H9 (cell line): ENCODE measurements around the gene CAPN2. TPM values are rescaled to one million over a fixed set of nuclear protein-coding genes. Genes with fewer than 3 reads are reported as not detected.

Experiments
- DNase-seq: peaks from one replicate; pipeline ENCODE4 v3.0.0-alpha.2; 2017
- H2AFZ ChIP-seq: one replicate; pipeline ENCODE4 v1.6.1; 2013; ENCODE audit warnings: mild to moderate bottlenecking, low read length, control low read depth, moderate library complexity
- H2AK5ac ChIP-seq: 2 replicates; pipeline ENCODE4 v1.6.1; 2013; ENCODE audit warnings: low read length, control low read depth, mixed read lengths; ENCODE audit not compliant: insufficient read length
- H2BK120ac ChIP-seq: one replicate; pipeline ENCODE4 v1.6.1; 2013; ENCODE audit warnings: low read depth, mild to moderate bottlenecking, low read length, control low read depth, inconsistent platforms; ENCODE audit not compliant: poor library complexity, severe bottlenecking
- H2BK12ac ChIP-seq: 2 replicates; pipeline ENCODE4 v1.6.1; 2013; ENCODE audit warnings: low read length, control low read depth, mixed read lengths, low read depth; ENCODE audit not compliant: insufficient read length
- H2BK15ac ChIP-seq: 2 replicates; pipeline ENCODE4 v1.6.1; 2013; ENCODE audit warnings: low read depth, low read length, control low read depth
- H2BK20ac ChIP-seq: one replicate; pipeline ENCODE4 v1.6.1; 2013; ENCODE audit warnings: low read depth, mild to moderate bottlenecking, low read length, control low read depth, inconsistent platforms; ENCODE audit not compliant: poor library complexity, severe bottlenecking
- H2BK5ac ChIP-seq: 2 replicates; pipeline ENCODE4 v1.6.1; 2013; ENCODE audit warnings: low read length, control low read depth, mixed read lengths; ENCODE audit not compliant: insufficient read length
- H3K14ac ChIP-seq: 2 replicates; pipeline ENCODE4 v1.6.1; 2013; ENCODE audit warnings: low read length, control low read depth; ENCODE audit not compliant: insufficient read depth
- H3K18ac ChIP-seq: 2 replicates; pipeline ENCODE4 v1.6.1; 2013; ENCODE audit warnings: low read depth, mild to moderate bottlenecking, mixed read lengths, low read length, control low read depth; ENCODE audit not compliant: insufficient read length
- H3K23ac ChIP-seq: 2 replicates; pipeline ENCODE4 v1.6.1; 2013; ENCODE audit warnings: low read length, control low read depth, mixed read lengths, low read depth; ENCODE audit not compliant: insufficient read length
- H3K23me2 ChIP-seq: 2 replicates; pipeline ENCODE4 v1.6.1; 2013; ENCODE audit warnings: low read depth, mild to moderate bottlenecking, mixed read lengths, low read length, control low read depth; ENCODE audit not compliant: insufficient read length, poor library complexity, severe bottlenecking
- H3K27ac ChIP-seq: 2 replicates; pipeline ENCODE4 v1.5.1; 2013; ENCODE audit warnings: low read length, control low read depth, mixed read lengths, low read depth; ENCODE audit not compliant: insufficient read length
- H3K27me3 ChIP-seq: 2 replicates; pipeline ENCODE4 v1.6.1; 2013; ENCODE audit warnings: low read length, control low read depth, inconsistent platforms; ENCODE audit not compliant: insufficient read depth
- H3K4ac ChIP-seq: 2 replicates; pipeline ENCODE4 v1.6.1; 2013; ENCODE audit warnings: low read depth, mild to moderate bottlenecking, control low read depth, inconsistent platforms, low read length, moderate library complexity
- H3K4me1 ChIP-seq: 2 replicates; pipeline ENCODE4 v1.6.1; 2013; ENCODE audit warnings: low read length, control low read depth, inconsistent platforms; ENCODE audit not compliant: insufficient read depth
- H3K4me2 ChIP-seq: 2 replicates; pipeline ENCODE4 v1.6.1; 2013; ENCODE audit warnings: low read length, control low read depth, mixed read lengths; ENCODE audit not compliant: insufficient read length, insufficient read depth
- H3K56ac ChIP-seq: 2 replicates; pipeline ENCODE4 v1.6.1; 2013; ENCODE audit warnings: low read depth, mild to moderate bottlenecking, mixed read lengths, low read length, control low read depth; ENCODE audit not compliant: insufficient read length
- H3K79me1 ChIP-seq: 2 replicates; pipeline ENCODE4 v1.6.1; 2013; ENCODE audit warnings: low read depth, mild to moderate bottlenecking, moderate library complexity, low read length, control low read depth, inconsistent platforms; ENCODE audit not compliant: insufficient read depth, poor library complexity, severe bottlenecking
- H3K79me2 ChIP-seq: 2 replicates; pipeline ENCODE4 v1.6.1; 2013; ENCODE audit warnings: low read length, control low read depth, inconsistent platforms; ENCODE audit not compliant: insufficient read depth
- H3K9ac ChIP-seq: 2 replicates; pipeline ENCODE4 v1.6.1; 2013; ENCODE audit warnings: low read length, control low read depth, mixed read lengths; ENCODE audit not compliant: insufficient read length; ENCODE audit errors: extremely low read depth
- H3K9me3 ChIP-seq: one replicate; pipeline ENCODE4 v1.6.1; 2013; ENCODE audit warnings: low read depth, low read length, inconsistent platforms; ENCODE audit not compliant: control insufficient read depth
- H3T11ph ChIP-seq: one replicate; pipeline ENCODE4 v1.6.1; 2013; ENCODE audit warnings: mild to moderate bottlenecking, low read length, control low read depth, inconsistent platforms
- H4K20me1 ChIP-seq: one replicate; pipeline ENCODE4 v1.6.1; 2013; ENCODE audit not compliant: control insufficient read depth, insufficient read length, insufficient read depth
- H4K5ac ChIP-seq: 2 replicates; pipeline ENCODE4 v1.6.1; 2013; ENCODE audit warnings: low read depth, mild to moderate bottlenecking, mixed read lengths, low read length, control low read depth; ENCODE audit not compliant: insufficient read length
- H4K8ac ChIP-seq: replicated peaks from 2 replicates; pipeline ENCODE4 v1.6.1; 2013; ENCODE audit warnings: low read length, control low read depth, mixed read lengths, low read depth; ENCODE audit not compliant: insufficient read length
- H4K91ac ChIP-seq: 2 replicates; pipeline ENCODE4 v1.6.1; 2013; ENCODE audit warnings: low read depth, mild to moderate bottlenecking, moderate library complexity, mixed read lengths, low read length, control low read depth; ENCODE audit not compliant: insufficient read length
- H3K27ac Mint-ChIP-seq, 3 experiments: 2 replicates in 2 of 3; 3 replicates in 1 of 3; pipeline ENCODE4 v1.8.0; 2020 to 2021; ENCODE audit warnings: mixed read lengths in 3 of 3, mild to moderate bottlenecking in 1 of 3, moderate library complexity in 1 of 3
- H3K27me3 Mint-ChIP-seq: 2 replicates; pipeline ENCODE4 v1.8.0; 2021; ENCODE audit warnings: low read depth, mild to moderate bottlenecking, moderate library complexity, mixed read lengths
- H3K36me3 Mint-ChIP-seq, 3 experiments: 2 replicates in 2 of 3; 3 replicates in 1 of 3; pipeline ENCODE4 v1.8.0; 2020 to 2021; ENCODE audit warnings: low read depth in 3 of 3, mixed read lengths in 3 of 3; ENCODE audit not compliant: insufficient read depth in 1 of 3
- H3K4me1 Mint-ChIP-seq, 2 experiments: 2 replicates each; pipeline ENCODE4 v1.8.0; 2020; ENCODE audit warnings: mixed read lengths in 2 of 2
- H3K4me3 Mint-ChIP-seq, 2 experiments: 2 replicates in 1 of 2; 3 replicates in 1 of 2; pipeline ENCODE4 v1.8.0; 2020 to 2021; ENCODE audit warnings: mild to moderate bottlenecking in 2 of 2, mixed read lengths in 2 of 2, moderate library complexity in 1 of 2
- H3K9me3 Mint-ChIP-seq, 2 experiments: 2 replicates in 1 of 2; 3 replicates in 1 of 2; pipeline ENCODE4 v1.8.0; 2020; ENCODE audit warnings: mild to moderate bottlenecking in 2 of 2, mixed read lengths in 2 of 2, moderate library complexity in 1 of 2
- CTCF ChIP-seq: fragments of 200-600 bp; sonication (generic); conservative IDR thresholded peaks from 3 replicates; pipeline ENCODE4 v1.8.0; 2021; ENCODE audit warnings: antibody characterized with exemption, mild to moderate bottlenecking
- WGBS: extraction: QIAGEN DNeasy Blood & Tissue Kit; methylation state at CpG from one replicate; pipeline ENCODE4 v1.1.7; 2013; ENCODE audit warnings: missing lambda C conversion rate, low lambda C conversion rate, mixed read lengths; ENCODE audit not compliant: insufficient read length; ENCODE audit errors: extremely low coverage; 5-methylcytosine and 5-hydroxymethylcytosine counted together
- total RNA-seq: library from RNA; stranded (reverse); gene quantifications from 2 replicates; pipeline ENCODE4 v1.2.1, GENCODE V29; 2021

The CAPN2 gene
- total RNA-seq, 1 experiment from 2014 or later: 32.2 TPM

- H3K36me3 Mint-ChIP-seq: peaks cover 26 to 61% (median 51%) of the 10 kb centered on the region in 3 experiments
- peak overlapping the region; percentile 58 for H3K27ac ChIP-seq
Measured at GRCh38 chr1:223771469-223771813, 59.1 kb downstream of the CAPN2 start.

More at GRCh38 chr1:223771469-223771813, 59.1 kb downstream of the CAPN2 start:
- no peak overlapping the region for H3K56ac ChIP-seq
- no peak overlapping the region for H4K91ac ChIP-seq
- H2BK15ac ChIP-seq: no peak overlapping the region
- no peak overlapping the region for H2BK120ac ChIP-seq
- peaks cover 3 to 4% of the 10 kb centered on the region in 2 experiments; a peak in 3 of 5 replicates for H3K9me3 Mint-ChIP-seq
- H4K20me1 ChIP-seq: no peaks in the 10 kb centered on the region
- H3K9me3 ChIP-seq: no peaks in the 10 kb centered on the region
- no peaks in the 10 kb centered on the region for H3K27me3 ChIP-seq
- H4K8ac ChIP-seq: no peak overlapping the region
- no peak overlapping the region for H3K9ac ChIP-seq
- no peak overlapping the region for H2BK12ac ChIP-seq
- no peak overlapping the region for H4K5ac ChIP-seq
- no peak overlapping the region for H3K14ac ChIP-seq
- H3K79me1 ChIP-seq: no peaks in the 10 kb centered on the region
- peak; percentile 12 for DNase-seq
- no peak overlapping the region for H2AFZ ChIP-seq
- peak overlapping the region in 1 of 3 experiments; percentile 58; a peak in 2 of 7 replicates for H3K27ac Mint-ChIP-seq
- no peak overlapping the region for H2BK20ac ChIP-seq
- H2AK5ac ChIP-seq: no peak overlapping the region
- no peak overlapping the region for H3K4me2 ChIP-seq
- no CpG with 5 or more reads among the region's 2 CpGs for WGBS
- no peak overlapping the region for H3K4me3 Mint-ChIP-seq
- no peak overlapping the region for H3K18ac ChIP-seq
- H3K4ac ChIP-seq: no peak overlapping the region
- no peak overlapping the region for H3K23ac ChIP-seq
- peaks cover 3% of the 10 kb centered on the region for H3K23me2 ChIP-seq
- H3K27me3 Mint-ChIP-seq: no peaks in the 10 kb centered on the region
- TF ChIP-seq CTCF: no peak
- no peak overlapping the region for H2BK5ac ChIP-seq
- no peaks in the 10 kb centered on the region for H3K79me2 ChIP-seq
- peaks cover 13 to 14% of the 10 kb centered on the region in 2 experiments for H3K4me1 Mint-ChIP-seq
- H3K4me1 ChIP-seq: no peaks in the 10 kb centered on the region; the same call in 1 of the 2 replicates
- no peak overlapping the region for H3T11ph ChIP-seq
